GM18858 (cell line): Measurements from ENCODE around the gene RGS8.
A peak's percentile ranks its signal among the peaks of the same experiment; 100 is the strongest.
"Not testable (repeated sequence)": the region's sequence is repeated elsewhere in the genome, so short reads cannot be mapped to it uniquely, and the experiment has no call there.

Source experiments
- ATAC-seq: cut with Tn5 transposase; IDR thresholded peaks from one replicate; pipeline ENCODE4 v1.9.1; 2021; ENCODE audit not compliant: unreplicated experiment

The RGS8 gene

GRCh38 chr1:182702826-182703524 lies 18.6 kb upstream of the RGS8 start:
- no peak for ATAC-seq

GRCh38 chr1:182700351-182700709 lies 15.9 kb upstream of the RGS8 start:
- no peak for ATAC-seq

DNA sequence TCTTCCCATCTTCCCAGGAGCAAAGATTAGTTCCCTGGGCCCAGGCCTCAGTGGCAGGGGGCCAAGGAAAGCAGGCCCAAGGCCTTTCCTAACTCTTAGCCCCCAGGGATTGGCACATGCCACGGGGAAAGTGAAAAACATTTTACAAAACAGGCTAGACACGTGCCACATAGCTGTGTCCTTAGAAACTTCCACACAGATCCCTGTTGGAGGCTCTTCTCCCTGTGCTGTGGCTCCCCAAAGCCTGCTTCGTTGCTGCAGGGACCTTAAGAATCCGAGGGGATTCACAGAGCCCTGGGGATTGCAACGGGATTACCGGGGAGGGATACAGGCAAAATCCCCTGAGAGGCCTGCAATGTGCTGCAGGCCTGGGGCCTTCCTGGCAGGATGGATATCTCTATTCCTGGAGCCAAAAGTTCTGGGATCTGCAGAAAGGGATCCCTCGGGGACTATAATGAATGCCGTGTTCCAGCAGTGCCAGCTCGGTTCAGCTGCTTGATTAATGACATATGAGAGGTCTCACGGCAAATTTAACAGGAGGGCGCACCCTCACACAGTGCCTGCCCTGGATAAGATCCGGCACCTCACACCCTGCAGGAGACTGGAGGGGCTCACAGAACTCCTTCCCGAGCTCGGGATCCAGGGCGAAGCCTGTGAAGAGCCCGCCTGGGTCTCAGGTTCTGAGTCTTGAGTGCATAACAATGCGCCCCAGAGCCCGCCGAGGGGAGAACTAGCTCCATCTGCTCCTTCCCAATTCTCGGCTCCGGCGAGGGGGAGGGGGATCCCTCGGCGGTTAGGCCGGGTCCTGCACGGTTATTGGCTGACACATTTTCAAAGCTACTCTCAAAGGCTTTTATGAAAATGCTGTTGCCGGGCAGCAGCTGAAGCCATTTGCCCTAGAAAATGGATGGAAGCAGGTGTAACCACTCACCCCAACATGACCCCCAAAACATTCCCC lies 15.3 kb upstream of the RGS8 start:
- ATAC-seq = no peak

DNA sequence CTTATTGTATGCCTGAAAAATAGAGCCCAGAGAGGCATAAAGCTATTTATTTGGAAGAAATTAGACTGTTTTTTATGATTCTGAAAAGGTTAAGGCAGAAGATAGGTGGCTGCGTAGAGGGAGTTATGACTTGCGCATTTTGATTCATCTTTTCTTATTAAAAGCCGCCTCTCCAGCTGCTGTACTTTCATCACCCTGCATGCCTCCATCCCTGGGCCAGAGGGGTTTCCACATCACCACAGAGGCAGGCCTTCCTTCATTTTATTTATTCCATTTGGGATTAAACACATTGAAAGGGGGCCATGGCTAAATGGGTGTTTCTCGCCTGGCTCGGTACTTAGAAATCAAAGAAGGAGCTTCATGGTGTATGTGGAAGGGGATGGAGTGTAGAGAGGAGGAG lies 14.6 kb upstream of the RGS8 start:
- no peak for ATAC-seq

DNA sequence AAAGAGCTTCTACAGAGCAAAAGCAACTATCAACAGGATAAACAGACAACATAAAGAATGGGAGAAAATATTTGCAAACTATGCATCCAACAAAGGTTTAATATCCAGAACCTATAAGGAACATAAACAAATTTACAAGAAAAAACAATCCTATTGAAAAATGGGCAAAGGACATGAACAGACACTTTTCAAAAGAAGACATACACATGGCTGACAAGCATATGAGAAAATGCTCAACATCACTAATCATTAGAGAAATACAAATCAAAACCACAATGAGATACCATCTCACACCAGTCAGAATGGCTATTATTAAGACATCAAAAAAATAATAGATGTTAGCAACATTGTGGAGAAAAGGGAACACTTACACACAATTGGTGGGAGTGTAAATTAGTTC lies 8.8 kb upstream of the RGS8 start:
- ATAC-seq = not testable (repeated sequence)

- ATAC-seq = no peak
These were observed 6.6 kb upstream of the RGS8 start for GRCh38 chr1:182690886-182691443.

- no peak for ATAC-seq
These were observed 4.2 kb upstream of the RGS8 start for GRCh38 chr1:182688436-182689205.

- ATAC-seq = no peak
These were observed 3.0 kb upstream of the RGS8 start for GRCh38 chr1:182687361-182687760.

DNA sequence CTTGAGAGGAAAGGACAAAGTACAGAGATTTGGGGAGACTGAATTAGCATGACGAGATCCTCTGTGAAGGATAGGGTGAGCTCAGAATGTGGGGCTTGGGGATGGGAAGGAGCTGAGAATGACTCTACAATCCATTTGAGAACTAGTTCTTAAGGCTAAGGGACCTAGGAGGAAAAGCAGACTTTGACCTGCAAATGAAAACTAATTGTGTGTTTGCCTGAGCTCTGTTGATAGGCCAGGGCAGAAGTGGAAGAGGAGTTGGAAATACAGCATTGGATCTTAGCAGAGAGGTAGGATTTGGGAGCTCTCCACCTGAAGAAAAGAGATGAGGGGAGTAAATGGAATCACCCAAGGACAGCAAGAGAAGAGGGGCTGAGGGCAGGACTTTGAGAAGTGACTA lies 2.1 kb upstream of the RGS8 start:
- no peak for ATAC-seq

DNA sequence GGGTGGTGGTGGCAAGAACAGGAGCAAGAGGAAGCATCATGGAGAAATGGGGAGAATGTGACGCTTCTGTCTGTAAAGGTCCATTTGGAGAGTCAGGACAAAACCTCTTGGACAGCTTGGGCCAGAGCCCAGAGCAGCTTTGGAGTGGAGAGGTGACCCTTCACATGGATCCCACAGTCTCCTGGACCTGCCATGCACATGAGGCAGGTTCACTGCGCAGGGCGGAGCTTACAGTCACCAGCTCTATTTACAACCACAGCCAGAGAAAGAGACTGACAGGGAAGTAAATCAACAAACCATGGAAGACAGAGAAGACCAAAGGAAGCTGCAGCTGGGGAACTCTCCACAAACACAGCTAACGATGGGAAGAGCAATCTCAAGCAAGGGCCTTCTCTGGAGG lies 828 bp upstream of the RGS8 start:
- no peak for ATAC-seq

DNA sequence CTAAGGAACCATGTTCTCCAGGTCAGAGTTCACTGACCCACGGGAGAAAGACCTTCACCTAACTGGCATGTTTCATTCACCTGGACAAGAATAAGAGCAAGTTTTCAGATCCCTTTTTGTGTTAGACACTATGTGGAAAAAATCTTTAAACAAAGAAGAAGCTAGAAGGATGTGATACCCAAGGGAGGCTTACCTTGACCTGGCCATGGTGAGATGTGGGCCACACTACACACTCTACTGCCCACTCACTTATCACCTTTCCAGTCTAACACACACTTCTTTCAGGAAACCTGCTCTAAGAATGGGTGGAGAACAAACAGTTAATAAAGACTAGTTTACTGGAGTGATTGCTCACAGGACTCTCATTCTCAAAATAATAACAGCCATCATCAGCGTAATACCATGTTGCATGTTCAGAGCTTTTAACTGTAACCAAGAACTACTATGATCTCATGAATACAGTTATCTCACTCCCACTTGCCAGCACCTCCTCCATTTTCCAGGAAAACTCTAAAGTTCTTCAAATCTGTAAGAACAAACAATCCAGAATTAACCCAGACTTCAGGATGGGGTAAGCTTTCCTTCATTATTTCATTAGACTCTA lies 1.4 kb downstream of the RGS8 start:
- ATAC-seq = no peak

DNA sequence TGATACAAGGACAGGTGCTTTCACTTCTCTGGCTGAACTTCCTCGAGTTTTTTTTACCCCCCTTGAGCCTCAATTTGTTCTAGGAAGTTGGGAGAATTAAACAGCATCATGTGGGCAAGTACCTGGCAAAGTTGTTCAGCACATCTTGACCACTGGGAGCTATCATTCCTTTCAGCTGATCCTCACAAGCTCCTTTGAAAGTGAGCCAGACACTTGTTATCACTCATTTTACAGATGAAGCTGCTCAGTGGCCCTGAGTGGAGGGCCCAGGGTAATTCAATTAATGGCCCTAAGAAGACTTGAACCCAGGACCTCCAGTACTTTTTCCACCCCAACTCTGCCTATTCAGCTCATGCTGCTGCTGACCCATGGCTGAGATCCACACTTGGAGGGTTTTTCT lies 2.0 kb downstream of the RGS8 start:
- no peak for ATAC-seq

DNA sequence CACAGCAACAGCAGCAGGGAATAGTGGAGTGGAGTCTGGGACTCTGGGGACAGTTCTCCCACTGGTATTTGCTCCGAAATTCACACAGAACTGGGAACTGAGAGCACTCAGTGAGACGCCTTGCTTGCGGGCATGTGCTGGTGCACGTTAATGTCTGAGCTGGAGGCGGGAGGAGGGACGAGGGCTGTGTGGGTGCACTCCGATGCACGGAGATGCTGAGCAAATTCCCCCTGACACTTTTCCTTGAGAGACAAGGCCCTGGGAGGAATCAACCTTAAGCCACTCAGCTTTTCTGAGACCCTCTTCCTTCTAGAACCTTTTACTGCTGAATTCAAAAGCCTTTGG lies 2.8 kb downstream of the RGS8 start:
- no peak for ATAC-seq

DNA sequence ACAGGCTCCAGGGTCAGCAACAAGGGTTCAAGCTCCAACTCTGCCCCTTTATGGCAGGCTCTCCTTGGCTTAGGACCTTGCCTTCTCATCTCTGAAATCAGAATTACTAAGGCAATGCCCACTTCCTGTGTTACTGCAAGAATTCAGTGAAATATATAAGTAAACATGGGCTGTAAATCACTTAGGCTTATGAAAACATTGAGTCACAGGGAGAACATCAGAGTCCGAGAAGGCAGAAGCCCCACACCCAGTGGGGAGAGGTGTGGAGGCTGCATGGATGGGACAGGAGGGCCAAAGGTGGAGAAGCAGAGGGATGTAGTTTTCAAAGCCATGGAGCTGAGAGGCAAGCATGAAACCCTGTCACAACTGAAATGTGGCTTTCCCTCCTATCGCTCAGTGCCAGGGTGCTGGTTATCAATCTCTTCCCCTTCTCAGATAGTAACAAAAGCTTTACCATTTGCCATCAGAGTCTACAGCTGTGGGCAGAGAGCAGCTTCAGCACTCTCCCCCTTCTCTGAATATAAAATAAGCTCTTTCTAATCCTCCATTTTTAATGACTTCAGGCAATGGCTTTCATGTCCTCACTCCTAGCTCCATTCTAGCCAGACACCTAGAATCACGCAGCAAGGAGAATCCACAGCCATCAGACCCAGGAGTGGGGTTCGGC lies 3.4 kb downstream of the RGS8 start:
- ATAC-seq = no peak

GRCh38 chr1:182680408-182680807 lies 4.0 kb downstream of the RGS8 start:
- ATAC-seq = no peak

- no peak for ATAC-seq
These were observed 4.7 kb downstream of the RGS8 start for GRCh38 chr1:182679684-182680083.

DNA sequence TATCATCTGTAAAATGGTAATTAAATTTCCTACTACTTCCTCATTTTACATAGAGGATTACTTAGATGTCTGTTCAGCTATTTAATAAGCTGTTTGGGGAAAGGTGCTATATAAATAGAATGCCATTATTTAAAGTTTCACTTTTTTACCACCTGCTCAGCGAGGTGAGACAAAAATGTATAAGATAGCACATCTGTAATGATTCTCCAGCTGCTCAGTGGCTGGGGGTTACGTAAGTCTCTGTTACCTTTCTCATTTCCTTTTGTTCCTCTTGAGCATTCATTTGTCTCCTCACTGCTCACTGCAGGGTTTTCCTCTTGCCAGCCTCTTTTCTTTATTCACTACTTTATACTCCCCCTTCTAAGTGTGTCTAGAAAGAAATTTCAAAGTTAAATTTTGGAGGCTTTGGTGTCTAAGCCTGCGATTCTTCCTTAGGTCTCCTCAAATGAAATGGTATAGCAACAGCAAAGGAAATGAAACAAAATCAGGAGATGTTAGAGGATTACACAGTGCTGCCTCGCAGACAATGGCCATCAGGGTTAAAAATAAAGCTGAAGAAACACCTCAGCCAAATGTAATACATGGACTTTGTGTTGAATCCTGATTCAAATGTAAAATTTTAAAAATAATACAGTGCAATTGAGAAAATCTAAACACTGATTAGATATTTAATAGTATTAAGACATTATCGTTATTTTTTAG lies 6.8 kb downstream of the RGS8 start:
- peak; percentile 84 for ATAC-seq

DNA sequence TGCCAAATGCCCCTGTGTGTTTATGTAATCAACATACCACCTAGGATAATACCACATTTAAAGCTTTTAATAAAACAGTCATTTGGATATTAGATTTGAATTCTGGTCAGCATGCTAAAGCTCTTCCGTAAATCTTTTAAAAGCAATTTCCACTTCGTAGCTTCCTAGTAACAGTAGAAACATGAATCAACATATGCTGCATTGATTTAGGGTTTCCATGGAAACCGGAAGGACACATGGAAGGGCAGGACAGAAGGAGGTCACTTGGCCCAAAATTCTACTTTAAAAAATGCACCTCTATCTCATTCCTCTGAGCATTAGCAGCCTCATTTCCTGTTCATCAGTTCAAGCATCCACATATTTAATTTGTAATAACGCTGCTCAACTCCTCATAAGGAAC lies 8.1 kb downstream of the RGS8 start:
- ATAC-seq = no peak

DNA sequence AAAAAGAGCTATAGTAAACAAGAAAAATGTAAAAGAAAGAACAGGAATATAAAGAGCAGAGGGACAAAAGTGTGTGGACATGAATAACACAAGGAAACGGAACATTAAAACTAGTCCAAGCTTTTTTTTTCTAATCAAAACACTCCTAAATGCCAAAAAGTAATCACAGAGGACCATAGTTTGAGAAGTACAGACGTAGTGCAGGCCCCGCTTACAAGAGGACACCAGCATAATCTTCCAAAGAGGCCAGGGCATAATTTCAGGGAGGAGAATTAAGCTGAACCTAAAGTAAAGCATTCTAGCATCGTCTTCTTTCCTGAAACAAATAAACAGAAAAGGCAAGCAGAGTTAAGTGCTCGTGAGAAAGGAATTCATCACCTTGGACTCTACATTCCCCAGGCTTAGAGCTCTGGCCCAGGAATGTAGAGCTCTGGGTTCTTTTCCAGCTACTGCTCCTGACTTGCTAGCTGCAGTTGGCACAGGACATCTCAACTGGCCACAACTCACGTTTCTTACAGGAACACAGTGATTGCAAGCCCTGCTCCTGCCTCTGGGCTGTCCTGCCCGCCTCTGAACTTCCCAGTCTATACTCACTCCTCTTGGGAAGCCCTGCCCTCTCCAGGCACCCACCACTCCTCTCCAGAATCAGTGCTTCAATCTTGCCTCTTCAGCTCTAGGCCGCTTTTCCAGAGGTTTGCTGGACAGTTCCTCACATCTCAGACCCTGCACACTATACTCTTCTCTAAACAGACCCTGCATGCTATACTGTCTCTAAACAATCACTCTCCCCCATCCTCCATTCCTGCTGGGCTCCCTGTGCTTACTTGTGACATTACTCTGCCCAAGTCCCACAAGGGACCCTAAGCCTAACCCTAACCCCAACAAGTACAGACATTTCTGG lies 9.8 kb downstream of the RGS8 start:
- no peak for ATAC-seq
